GM12878 (cell line): ENCODE data around the gene ADORA2B.

Experiments used
- BHLHE40 ChIP-seq, 2 experiments: fragments of 450-650 bp in 1 of 2; IDR thresholded peaks; 2 replicates each; pipeline ENCODE4 v1.6.1; 2011 to 2017; ENCODE audit warnings: low read depth in 2 of 2, borderline replicate concordance in 1 of 2, improper control_type of control experiment in 1 of 2, low read length in 1 of 2, mild to moderate bottlenecking in 1 of 2
- CEBPB ChIP-seq, 2 experiments: fragments of 150-350 bp in 1 of 2; IDR thresholded peaks; 2 replicates each; pipeline ENCODE4 v1.6.1; 2012 to 2014; ENCODE audit warnings: low read depth in 2 of 2, low read length in 2 of 2, borderline replicate concordance in 1 of 2, inconsistent platforms in 1 of 2
- EZH2 ChIP-seq: IDR thresholded peaks from 2 replicates; pipeline ENCODE4 v1.6.1; 2012; ENCODE audit warnings: low read depth, mild to moderate bottlenecking, control low read depth, inconsistent platforms, low read length, borderline replicate concordance; ENCODE audit not compliant: control insufficient read depth
- FOS ChIP-seq: IDR thresholded peaks from 3 replicates; pipeline ENCODE4 v1.6.1; 2011; ENCODE audit warnings: borderline replicate concordance; ENCODE audit not compliant: insufficient read length; ENCODE audit errors: extremely low read depth
- KDM1A ChIP-seq: fragments of 200-600 bp; sonication (generic); IDR thresholded peaks from 2 replicates; pipeline ENCODE4 v1.6.1; 2016; ENCODE audit warnings: borderline replicate concordance
- MYC ChIP-seq: IDR thresholded peaks from 2 replicates; pipeline ENCODE4 v1.6.1; 2011; ENCODE audit warnings: mild to moderate bottlenecking, low read length, moderate library complexity, inconsistent platforms; ENCODE audit not compliant: insufficient read depth, insufficient replicate concordance, insufficient read length, severe bottlenecking
- ZNF384 ChIP-seq: IDR thresholded peaks from 2 replicates; pipeline ENCODE4 v1.6.1; 2012; ENCODE audit warnings: low read depth, mild to moderate bottlenecking, low read length, improper control_type of control experiment, borderline replicate concordance

- TF ChIP-seq BHLHE40 (IDR thresholded peaks at IDR 0.05; ENCODE audit: borderline replicate concordance in 1 of 2, low read depth in 2 of 2, low read length in 1 of 2) (no peak), MYC (no peak), FOS (no peak), CEBPB (IDR thresholded peaks at IDR 0.05; ENCODE audit: borderline replicate concordance in 1 of 2, low read depth in 2 of 2, low read length in 2 of 2) (no peak), ZNF384 (no peak), EZH2 (no peak), KDM1A (no peak)
Observed at GRCh38 chr17:15912416-15912955, 32.4 kb upstream of the ADORA2B start.
